Fibroblast of mammary gland (primary cell): Measurements from ENCODE around the gene HMCN1.

Source experiments
- DNase-seq: peaks from one replicate; pipeline ENCODE4 v3.0.0-alpha.2; 2010; ENCODE audit warnings: low read depth
- H3K4me3 ChIP-seq: 2 replicates; pipeline ENCODE4 v1.5.1; 2011; ENCODE audit warnings: low read depth, mild to moderate bottlenecking, low read length, moderate library complexity; ENCODE audit not compliant: control insufficient read depth
- TF ChIP-seq, protein P1 (sequence below): conservative IDR thresholded peaks from 2 replicates; pipeline ENCODE4 v1.5.1; 2011; ENCODE audit warnings: low read depth, low read length, inconsistent platforms; ENCODE audit not compliant: control insufficient read depth, insufficient read depth

The HMCN1 gene

DNA sequence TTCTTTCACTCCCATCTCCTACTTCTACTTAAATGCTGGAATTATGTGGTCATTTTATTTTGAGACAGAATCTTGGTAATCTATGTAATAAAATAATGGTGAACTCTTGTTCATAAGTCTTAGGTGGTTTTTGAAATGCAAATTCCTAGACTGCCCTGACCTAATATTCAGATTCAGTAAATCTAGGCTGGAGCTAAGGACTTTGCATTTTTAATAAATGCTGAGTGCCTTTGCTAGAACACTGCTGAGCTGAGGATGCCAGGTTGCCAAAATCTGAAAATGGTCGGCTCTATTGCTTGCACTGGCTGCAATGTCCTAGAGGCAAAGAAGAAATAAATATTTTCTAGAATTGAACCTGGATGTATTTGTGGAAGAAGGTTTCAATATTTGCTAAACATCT, 187.4 kb downstream of the HMCN1 start:
- TF ChIP-seq, protein P1, sequence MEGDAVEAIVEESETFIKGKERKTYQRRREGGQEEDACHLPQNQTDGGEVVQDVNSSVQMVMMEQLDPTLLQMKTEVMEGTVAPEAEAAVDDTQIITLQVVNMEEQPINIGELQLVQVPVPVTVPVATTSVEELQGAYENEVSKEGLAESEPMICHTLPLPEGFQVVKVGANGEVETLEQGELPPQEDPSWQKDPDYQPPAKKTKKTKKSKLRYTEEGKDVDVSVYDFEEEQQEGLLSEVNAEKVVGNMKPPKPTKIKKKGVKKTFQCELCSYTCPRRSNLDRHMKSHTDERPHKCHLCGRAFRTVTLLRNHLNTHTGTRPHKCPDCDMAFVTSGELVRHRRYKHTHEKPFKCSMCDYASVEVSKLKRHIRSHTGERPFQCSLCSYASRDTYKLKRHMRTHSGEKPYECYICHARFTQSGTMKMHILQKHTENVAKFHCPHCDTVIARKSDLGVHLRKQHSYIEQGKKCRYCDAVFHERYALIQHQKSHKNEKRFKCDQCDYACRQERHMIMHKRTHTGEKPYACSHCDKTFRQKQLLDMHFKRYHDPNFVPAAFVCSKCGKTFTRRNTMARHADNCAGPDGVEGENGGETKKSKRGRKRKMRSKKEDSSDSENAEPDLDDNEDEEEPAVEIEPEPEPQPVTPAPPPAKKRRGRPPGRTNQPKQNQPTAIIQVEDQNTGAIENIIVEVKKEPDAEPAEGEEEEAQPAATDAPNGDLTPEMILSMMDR: no peak
- H3K4me3 ChIP-seq: no peak overlapping the region
- DNase-seq: no peak

- DNase-seq: peak; percentile 25
- TF ChIP-seq, protein P1: no peak
- no peak overlapping the region for H3K4me3 ChIP-seq
Observed at GRCh38 chr1:185926588-185926987, 192.4 kb downstream of the HMCN1 start.

GRCh38 chr1:185929776-185930175, 195.6 kb downstream of the HMCN1 start:
- peak; percentile 7 for DNase-seq
- TF ChIP-seq, protein P1: no peak
- no peak overlapping the region for H3K4me3 ChIP-seq

GRCh38 chr1:185931438-185931837, 197.2 kb downstream of the HMCN1 start:
- TF ChIP-seq, protein P1: no peak
- DNase-seq: no peak
- H3K4me3 ChIP-seq: no peak overlapping the region

GRCh38 chr1:185933580-185933979, 199.4 kb downstream of the HMCN1 start:
- DNase-seq: no peak
- TF ChIP-seq, protein P1: no peak
- no peak overlapping the region for H3K4me3 ChIP-seq

DNA sequence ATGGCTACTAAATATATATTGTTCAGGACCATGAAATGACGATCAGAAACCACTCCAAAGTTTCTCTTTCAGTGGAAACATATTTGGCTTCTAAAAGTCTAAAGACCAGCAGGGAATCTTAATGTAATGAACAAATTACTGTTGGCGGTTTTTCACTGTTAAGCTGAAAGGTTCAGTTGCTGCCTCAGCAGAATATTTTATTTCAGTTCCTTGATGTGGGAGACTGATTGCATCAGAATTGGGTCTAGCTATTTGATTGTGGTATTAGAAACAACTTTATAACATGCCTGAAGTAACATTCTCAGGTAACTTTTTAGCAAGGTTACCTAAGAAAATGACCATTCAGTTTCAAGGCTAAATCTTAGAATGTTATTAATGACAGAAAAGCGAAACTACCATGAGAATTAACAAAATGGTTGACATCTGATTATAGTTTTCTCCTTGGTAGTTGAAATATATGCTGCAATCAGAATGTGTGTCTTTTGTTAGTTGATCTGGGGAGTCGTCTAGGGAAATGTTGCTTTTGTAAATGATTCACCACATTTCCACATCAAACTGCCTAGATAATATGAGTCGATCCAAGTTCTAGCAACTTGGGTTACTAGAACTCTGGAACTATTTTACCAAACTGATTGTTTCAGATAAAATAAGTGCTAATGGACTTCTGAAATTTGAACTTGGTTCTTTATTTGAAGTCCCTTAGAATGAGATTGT, 200.4 kb downstream of the HMCN1 start:
- H3K4me3 ChIP-seq: no peak overlapping the region
- peak; percentile 89 for DNase-seq
- TF ChIP-seq, protein P1: no peak
